ENCODE measurements around the gene CPLX4.

GRCh38 chr18:59263661-59264060, 54.8 kb downstream of the CPLX4 start:
- no peak for TF ChIP-seq CTCF (IDR thresholded peaks at IDR 0.05)
- TF ChIP-seq EP300 (IDR thresholded peaks at IDR 0.05): no peak
